Measurements from ENCODE around the gene BEAN1.

BEAN1 gene

DNA sequence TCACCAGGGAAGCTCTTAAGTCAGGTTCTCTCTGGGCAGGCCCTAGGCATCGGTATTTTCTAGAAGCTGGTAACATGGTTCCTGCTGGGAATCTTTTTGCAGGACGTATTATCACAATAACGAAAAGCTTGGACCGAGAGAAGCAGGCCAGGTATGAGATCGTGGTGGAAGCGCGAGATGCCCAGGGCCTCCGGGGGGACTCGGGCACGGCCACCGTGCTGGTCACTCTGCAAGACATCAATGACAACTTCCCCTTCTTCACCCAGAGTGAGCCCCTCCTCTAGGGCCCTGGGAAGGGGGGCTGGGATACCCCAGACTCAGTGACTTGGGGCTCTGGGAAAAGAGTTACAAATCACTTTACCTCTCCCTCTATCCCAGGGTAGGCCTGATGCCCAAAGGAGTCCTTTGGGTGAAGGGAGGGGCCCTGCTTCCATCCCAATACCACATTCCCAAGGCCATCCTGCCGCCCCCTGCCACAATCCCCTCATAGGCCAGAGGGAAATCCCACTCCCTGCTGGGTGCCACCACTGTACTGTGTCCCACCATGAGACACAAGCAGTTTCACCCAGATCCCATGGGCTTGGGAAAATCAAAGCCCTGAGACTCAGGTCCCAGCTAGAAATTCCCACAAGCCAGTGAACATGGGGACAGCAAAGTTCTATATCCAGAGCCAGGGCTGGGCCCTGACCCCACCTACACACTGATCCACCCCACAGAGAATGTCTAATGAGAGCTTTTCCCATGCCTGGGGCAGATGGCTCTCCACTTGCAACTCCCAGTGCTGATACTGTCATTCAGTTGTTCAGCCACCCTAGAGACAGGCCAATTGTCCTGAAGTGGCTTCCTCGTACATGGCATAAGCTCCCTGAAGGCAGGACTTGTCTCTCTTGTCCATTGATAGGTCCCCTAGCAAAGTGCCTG, 37.6 kb upstream of the BEAN1 start:
- Mint-ChIP-seq H3K4me3 (no peak overlapping the region), H3K4me1 (no peaks in the 10 kb centered on the region), H3K27me3 (no peaks in the 10 kb centered on the region), H3K27ac (no peak overlapping the region), H3K36me3 (no peaks in the 10 kb centered on the region), H3K9me3 (no peaks in the 10 kb centered on the region)

GRCh38 chr16:66390346-66391108, 36.6 kb upstream of the BEAN1 start:
- no peaks in the 10 kb centered on the region for H3K4me1 Mint-ChIP-seq
- H3K36me3 Mint-ChIP-seq: no peaks in the 10 kb centered on the region
- H3K27ac Mint-ChIP-seq: no peak overlapping the region
- no peaks in the 10 kb centered on the region for H3K9me3 Mint-ChIP-seq
- no peaks in the 10 kb centered on the region for H3K27me3 Mint-ChIP-seq
- no peak overlapping the region for H3K4me3 Mint-ChIP-seq

GRCh38 chr16:66391726-66392670, 35.1 kb upstream of the BEAN1 start:
- Mint-ChIP-seq H3K4me1 (no peaks in the 10 kb centered on the region), H3K4me3 (no peak overlapping the region)

DNA sequence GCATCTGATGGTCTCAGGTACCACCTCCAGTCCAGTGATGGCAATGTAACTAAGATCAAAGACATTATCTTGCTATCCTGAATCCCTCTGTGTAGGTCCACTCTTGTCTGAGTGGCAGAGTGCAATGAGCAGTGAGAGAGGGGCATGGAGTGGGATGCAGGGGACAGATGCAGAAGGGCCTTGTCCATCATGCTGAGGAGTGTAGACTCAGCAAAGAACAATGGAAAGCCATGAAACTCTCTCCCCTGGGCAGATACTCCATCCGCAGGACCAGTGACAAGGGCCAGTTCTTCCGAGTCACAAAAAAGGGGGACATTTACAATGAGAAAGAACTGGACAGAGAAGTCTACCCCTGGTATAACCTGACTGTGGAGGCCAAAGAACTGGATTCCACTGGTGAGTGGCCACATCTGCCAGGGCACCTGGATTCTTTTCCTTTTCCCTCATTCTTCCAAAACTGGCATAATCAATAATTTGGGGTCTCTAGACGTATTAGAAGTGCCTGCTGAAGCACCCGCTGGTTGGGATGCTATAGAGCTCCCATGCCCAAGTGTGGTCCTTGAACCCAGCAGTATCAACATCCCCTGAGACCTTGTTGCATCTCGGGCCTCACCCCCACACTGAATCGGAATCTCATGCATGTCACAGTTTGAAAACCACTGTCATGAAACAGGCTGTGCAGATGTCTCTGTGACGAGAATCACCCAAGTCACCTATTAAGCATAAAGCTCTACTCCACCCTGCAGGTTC, 31.1 kb upstream of the BEAN1 start:
- no peaks in the 10 kb centered on the region for H3K27me3 Mint-ChIP-seq

More at GRCh38 chr16:66391726-66392670, 35.1 kb upstream of the BEAN1 start:
- Mint-ChIP-seq H3K9me3 (no peaks in the 10 kb centered on the region), H3K27ac (no peak overlapping the region), H3K27me3 (no peaks in the 10 kb centered on the region), H3K36me3 (no peaks in the 10 kb centered on the region)

GRCh38 chr16:66397736-66398433, 29.2 kb upstream of the BEAN1 start:
- no peak overlapping the region for H3K4me3 Mint-ChIP-seq
- no peaks in the 10 kb centered on the region for H3K36me3 Mint-ChIP-seq
- no peaks in the 10 kb centered on the region for H3K9me3 Mint-ChIP-seq
- H3K27ac Mint-ChIP-seq: no peak overlapping the region
- no peaks in the 10 kb centered on the region for H3K4me1 Mint-ChIP-seq
- H3K27me3 Mint-ChIP-seq: no peaks in the 10 kb centered on the region

More for the DNA sequence above, 31.1 kb upstream of the BEAN1 start:
- H3K9me3 Mint-ChIP-seq: no peaks in the 10 kb centered on the region
- H3K4me1 Mint-ChIP-seq: no peaks in the 10 kb centered on the region
- H3K36me3 Mint-ChIP-seq: no peaks in the 10 kb centered on the region
- H3K27ac Mint-ChIP-seq: no peak overlapping the region
- no peak overlapping the region for H3K4me3 Mint-ChIP-seq

GRCh38 chr16:66399031-66399430, 28.1 kb upstream of the BEAN1 start:
- Mint-ChIP-seq H3K4me1 (no peaks in the 10 kb centered on the region), H3K27me3 (no peaks in the 10 kb centered on the region), H3K36me3 (no peaks in the 10 kb centered on the region), H3K27ac (no peak overlapping the region), H3K9me3 (no peaks in the 10 kb centered on the region), H3K4me3 (no peak overlapping the region)

DNA sequence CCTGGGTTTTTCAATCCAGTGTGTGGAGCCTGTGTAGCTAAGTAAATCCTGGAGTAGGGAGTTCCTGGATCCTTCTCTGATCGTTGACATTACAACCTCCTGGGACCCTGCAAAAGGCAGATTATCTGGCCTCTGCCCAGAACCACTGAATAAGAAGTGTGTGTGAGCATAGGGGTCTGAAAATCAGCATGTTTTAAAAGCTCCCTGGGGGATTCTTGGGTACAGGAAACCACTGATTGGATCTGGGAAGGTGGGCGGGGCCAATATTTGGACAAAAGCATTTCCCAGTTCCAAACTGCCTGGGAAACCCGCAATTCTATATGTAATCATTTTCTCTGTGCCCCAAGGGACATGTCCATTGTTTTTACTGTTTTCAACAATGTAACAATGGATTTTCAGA, 27.2 kb upstream of the BEAN1 start:
- Mint-ChIP-seq H3K9me3 (no peaks in the 10 kb centered on the region), H3K4me3 (no peak overlapping the region), H3K36me3 (no peaks in the 10 kb centered on the region), H3K27me3 (no peaks in the 10 kb centered on the region), H3K27ac (no peak overlapping the region), H3K4me1 (no peaks in the 10 kb centered on the region)

DNA sequence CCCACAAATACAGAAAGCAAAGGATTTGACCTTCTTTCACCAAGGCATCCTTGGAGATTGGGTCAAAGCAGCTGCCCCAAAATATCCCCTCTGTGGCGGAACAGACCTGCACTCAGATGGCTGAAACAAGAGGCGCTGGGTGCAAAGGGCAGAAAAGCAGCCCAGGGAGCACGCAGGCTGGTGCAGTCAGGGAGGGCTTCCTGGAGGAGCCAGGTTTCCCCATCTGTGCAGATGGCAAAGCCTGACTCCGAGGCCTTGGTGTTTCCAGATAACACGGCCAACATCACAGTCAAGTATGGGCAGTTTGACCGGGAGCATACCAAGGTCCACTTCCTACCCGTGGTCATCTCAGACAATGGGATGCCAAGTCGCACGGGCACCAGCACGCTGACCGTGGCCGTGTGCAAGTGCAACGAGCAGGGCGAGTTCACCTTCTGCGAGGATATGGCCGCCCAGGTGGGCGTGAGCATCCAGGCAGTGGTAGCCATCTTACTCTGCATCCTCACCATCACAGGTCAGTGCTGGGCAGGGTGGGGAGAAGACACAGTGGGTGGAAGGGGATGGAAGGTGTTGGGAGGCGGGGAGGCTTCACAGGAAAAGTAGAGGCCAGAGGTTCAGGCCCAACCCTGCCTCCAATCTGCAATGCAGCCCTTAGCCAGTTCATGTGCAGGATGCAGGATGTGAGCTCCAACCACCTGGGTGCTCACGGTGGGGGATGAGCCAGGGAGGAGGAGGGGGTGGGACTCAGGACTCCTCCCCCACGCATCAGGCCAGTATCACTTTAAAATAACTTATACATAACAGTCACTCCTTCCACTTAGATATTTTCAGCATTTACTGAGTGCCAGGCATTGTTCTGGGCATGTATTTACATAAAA, 26.4 kb upstream of the BEAN1 start:
- Mint-ChIP-seq H3K4me1 (no peaks in the 10 kb centered on the region), H3K9me3 (no peaks in the 10 kb centered on the region), H3K4me3 (no peak overlapping the region), H3K27me3 (no peaks in the 10 kb centered on the region), H3K27ac (no peak overlapping the region), H3K36me3 (no peaks in the 10 kb centered on the region)

DNA sequence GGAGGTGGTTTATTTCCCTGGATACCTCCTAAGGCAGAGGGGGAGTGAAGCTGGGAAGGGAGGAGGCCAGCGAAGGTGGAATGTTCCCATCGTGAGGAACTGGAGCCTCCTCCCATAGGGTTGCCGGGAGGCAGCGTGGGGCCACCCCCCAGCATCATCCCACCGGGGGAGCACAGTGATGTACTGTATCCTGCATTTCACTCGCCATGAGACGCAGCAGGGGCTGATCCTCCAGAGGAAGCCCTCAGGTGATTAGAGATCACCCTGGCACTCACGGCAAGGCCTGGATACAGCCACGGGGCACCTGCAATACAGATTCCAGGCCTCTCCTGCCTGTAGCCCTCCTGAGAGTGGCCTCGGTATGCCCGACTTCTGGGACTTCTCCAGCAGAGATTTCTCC, 25.5 kb upstream of the BEAN1 start:
- Mint-ChIP-seq H3K36me3 (no peaks in the 10 kb centered on the region), H3K4me1 (no peaks in the 10 kb centered on the region), H3K27me3 (no peaks in the 10 kb centered on the region), H3K9me3 (no peaks in the 10 kb centered on the region), H3K4me3 (no peak overlapping the region), H3K27ac (no peak overlapping the region)

DNA sequence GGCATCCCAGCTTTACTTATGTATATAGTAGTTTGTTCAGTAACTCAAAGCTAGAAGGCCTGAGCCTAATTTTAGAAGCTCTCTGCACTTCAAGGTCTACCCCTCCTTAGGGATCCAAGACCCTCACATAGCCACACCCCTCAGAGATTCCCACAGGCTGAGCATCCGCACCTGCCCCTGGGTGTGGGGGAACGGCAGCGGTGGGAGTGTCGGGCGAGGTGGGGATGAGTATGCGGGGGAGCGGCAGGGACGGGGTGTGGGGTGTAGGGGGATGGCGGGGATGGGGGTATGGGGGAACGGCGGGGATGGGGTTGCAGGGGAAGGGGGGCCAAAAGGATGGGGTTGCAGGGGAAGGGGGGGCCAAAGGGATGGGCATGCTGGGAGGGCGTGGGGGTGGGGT, 24.9 kb upstream of the BEAN1 start:
- H3K9me3 Mint-ChIP-seq: no peaks in the 10 kb centered on the region
- H3K27ac Mint-ChIP-seq: no peak overlapping the region
- H3K4me1 Mint-ChIP-seq: peaks cover 4% of the 10 kb centered on the region
- H3K4me3 Mint-ChIP-seq: no peak overlapping the region
- no peaks in the 10 kb centered on the region for H3K36me3 Mint-ChIP-seq
- H3K27me3 Mint-ChIP-seq: no peaks in the 10 kb centered on the region

DNA sequence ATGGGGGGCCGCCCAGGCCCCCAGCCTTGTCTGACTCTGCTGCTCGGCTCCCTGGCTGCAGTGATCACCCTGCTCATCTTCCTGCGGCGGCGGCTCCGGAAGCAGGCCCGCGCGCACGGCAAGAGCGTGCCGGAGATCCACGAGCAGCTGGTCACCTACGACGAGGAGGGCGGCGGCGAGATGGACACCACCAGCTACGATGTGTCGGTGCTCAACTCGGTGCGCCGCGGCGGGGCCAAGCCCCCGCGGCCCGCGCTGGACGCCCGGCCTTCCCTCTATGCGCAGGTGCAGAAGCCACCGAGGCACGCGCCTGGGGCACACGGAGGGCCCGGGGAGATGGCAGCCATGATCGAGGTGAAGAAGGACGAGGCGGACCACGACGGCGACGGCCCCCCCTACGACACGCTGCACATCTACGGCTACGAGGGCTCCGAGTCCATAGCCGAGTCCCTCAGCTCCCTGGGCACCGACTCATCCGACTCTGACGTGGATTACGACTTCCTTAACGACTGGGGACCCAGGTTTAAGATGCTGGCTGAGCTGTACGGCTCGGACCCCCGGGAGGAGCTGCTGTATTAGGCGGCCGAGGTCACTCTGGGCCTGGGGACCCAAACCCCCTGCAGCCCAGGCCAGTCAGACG, 24.4 kb upstream of the BEAN1 start:
- H3K27ac Mint-ChIP-seq: no peak overlapping the region
- H3K36me3 Mint-ChIP-seq: no peaks in the 10 kb centered on the region
- H3K9me3 Mint-ChIP-seq: no peaks in the 10 kb centered on the region
- peaks cover 6% of the 10 kb centered on the region for H3K4me1 Mint-ChIP-seq
- H3K27me3 Mint-ChIP-seq: no peaks in the 10 kb centered on the region
- no peak overlapping the region for H3K4me3 Mint-ChIP-seq

GRCh38 chr16:66403531-66404145, 23.5 kb upstream of the BEAN1 start:
- Mint-ChIP-seq H3K27ac (no peak overlapping the region), H3K36me3 (no peaks in the 10 kb centered on the region), H3K4me3 (no peak overlapping the region), H3K9me3 (no peaks in the 10 kb centered on the region), H3K4me1 (peaks cover 15% of the 10 kb centered on the region), H3K27me3 (no peaks in the 10 kb centered on the region)

Measured in activated naive CD4-positive, alpha-beta T cell treated with anti-CD3 and anti-CD28 coated beads, Interleukin-2, amount 50 U/mL, for 24 hours (primary cell).